ENCODE results near the gene UMODL1.

Gene UMODL1

DNA sequence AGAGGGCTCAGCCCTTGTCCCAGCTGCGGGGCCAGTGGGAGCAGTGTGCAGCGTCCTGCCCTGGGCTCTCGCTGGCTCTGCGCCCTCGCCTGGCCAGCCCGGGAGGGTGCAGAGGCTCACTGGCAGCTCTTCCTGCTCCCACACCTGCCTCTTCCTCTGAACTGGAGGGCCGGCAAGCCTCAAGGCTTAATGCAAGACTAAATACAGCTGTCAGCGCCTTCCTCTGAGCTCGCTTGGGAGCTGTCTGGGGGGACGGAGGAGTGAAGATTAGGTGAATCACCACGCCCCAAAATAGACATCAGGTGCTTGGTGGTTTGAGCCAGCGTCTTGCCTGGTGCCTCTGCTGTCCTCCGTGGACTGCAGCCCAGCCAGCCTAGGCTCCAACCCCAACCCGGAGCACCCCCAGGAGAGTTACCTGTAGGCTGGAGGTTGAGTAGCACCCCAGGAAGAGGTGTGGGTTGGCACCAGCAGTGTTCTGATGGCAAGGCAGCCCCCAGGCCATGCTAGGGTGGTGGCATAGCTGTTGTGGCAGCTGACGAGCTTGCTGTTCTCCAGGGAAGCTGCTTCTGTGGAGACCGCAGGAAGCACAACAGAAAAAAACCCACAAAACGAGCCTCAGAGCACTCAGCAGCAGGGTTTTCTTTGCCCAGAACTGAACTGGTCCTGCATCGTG, 36.9 kb downstream of the UMODL1 start:
- TF ChIP-seq, protein P1, sequence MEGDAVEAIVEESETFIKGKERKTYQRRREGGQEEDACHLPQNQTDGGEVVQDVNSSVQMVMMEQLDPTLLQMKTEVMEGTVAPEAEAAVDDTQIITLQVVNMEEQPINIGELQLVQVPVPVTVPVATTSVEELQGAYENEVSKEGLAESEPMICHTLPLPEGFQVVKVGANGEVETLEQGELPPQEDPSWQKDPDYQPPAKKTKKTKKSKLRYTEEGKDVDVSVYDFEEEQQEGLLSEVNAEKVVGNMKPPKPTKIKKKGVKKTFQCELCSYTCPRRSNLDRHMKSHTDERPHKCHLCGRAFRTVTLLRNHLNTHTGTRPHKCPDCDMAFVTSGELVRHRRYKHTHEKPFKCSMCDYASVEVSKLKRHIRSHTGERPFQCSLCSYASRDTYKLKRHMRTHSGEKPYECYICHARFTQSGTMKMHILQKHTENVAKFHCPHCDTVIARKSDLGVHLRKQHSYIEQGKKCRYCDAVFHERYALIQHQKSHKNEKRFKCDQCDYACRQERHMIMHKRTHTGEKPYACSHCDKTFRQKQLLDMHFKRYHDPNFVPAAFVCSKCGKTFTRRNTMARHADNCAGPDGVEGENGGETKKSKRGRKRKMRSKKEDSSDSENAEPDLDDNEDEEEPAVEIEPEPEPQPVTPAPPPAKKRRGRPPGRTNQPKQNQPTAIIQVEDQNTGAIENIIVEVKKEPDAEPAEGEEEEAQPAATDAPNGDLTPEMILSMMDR (IDR thresholded peaks at IDR 0.05; ENCODE audit: low read depth, low read length): peak; percentile 64
- H3K4me3 ChIP-seq (ENCODE audit: low read depth, low read length): no peak overlapping the region

DNA sequence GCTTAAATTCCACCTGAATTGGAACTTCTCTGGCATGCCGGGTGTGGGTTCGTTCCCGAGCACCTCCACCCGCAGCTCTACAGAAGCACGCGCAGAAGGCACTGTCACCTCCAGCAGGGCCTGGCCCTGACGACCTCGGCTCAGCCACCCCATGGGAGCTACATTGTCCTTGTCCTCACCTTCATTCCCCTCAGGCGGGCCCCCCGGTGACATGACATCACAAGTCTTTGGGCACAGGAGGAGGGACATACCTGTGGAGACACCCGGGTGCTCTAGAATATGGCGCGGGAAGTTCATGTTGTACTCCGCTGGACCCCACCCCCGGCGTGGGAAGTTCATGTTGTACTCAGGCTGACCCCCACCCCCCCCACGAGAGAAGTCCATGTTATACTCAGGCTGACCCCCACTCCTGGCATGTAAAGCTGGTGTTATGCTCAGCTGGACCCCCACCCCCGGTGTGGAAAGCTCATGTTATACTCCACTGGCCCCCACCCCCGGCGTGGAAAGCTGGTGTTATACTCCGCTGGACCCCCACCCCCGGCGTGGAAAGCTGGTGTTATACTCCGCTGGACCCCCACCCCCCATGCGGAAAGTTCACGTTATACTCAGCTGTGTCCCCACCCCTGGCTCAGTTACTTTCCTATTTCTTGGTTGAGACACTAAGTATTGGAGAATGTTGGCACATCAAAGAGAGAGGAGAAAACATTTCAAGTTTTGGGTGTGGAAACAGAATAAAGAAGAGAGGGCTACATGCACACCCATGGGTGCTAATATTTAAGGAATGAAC, 37.6 kb downstream of the UMODL1 start:
- no peak overlapping the region for H3K4me3 ChIP-seq (ENCODE audit: low read depth, low read length)

DNA sequence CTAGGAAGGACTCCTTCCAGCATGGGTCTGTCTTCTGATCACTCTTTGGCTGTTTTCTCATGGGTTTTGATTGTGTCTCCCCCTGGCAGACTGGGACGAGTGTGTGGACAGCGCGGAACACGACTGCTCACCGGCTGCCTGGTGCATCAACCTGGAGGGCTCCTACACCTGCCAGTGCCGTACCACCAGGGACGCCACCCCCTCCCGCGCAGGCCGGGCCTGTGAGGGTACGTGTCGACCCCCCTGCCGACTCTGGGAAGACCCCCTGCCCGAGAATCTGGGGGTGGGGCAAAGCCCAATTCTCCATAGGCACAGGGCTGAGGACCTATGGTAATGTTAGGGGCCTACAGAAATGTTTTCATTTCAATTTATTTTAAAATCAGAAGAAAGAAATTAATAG, 38.4 kb downstream of the UMODL1 start:
- TF ChIP-seq, protein P1 (IDR thresholded peaks at IDR 0.05; ENCODE audit: low read depth, low read length): no peak
- no peak overlapping the region for H3K4me3 ChIP-seq (ENCODE audit: low read depth, low read length)

More for the DNA sequence above, 37.6 kb downstream of the UMODL1 start:
- TF ChIP-seq, protein P1 (IDR thresholded peaks at IDR 0.05; ENCODE audit: low read depth, low read length): no peak

DNA sequence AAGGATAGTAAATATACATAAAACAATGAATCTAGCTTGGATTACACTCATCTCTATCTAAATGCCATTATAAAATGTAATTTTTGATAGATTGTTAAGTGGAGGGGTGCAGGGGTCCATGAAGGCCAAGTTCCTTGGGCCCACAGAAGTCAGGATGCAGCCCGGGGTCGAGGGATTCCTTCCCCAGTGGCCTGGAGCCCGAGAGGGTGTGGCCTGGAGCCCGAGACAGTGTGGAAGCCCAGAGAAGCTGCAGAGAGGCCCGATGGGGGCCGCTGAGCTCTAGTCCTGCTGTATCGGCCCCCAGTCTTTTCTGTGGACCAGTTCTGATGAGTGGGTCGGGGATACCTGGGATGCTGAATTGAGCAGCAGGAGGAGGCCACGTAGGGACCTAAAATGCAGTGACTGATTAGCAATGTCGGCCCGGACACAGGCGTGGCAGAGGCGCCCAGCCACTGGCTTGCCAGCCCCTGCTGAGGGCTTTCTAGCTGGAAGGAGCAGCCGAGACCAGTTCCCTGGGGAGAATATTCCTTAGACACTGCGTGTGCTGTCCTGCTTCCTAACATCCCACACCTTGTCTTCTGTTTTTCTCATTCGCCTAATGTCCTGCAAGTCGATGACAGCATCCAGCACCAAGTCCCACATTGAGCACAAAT, 38.9 kb downstream of the UMODL1 start:
- TF ChIP-seq, protein P1 (IDR thresholded peaks at IDR 0.05; ENCODE audit: low read depth, low read length): no peak
- no peak overlapping the region for H3K4me3 ChIP-seq (ENCODE audit: low read depth, low read length)

DNA sequence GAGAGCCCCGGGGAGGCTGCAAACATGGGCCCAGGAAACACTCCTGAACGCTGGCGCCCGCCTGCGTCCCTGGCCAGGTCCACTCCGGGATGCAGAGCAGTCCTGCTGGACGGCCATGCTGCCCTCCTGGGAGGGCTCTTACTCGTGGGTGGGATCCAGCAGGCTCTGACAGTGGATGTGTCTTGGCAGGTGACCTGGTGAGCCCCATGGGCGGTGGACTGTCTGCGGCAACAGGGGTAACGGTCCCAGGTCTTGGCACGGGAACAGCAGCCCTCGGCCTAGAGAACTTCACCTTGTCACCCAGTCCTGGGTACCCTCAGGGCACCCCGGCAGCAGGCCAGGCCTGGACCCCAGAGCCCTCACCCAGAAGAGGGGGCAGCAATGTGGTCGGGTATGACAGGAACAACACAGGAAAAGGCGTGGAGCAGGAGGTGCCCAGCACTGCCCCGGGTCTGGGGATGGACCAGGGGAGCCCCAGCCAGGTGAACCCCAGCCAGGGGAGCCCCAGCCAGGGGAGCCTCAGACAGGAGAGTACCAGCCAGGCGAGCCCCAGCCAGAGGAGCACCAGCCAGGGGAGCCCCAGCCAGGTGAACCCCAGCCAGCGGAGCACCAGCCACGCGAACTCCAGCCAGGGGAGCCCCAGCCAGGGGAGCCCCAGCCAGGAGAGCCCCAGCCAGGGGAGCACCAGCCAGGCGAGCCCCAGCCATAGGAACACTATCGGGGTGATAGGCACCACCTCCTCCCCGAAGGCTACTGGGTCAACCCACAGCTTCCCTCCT, 39.8 kb downstream of the UMODL1 start:
- TF ChIP-seq, protein P1 (IDR thresholded peaks at IDR 0.05; ENCODE audit: low read depth, low read length): no peak
- H3K4me3 ChIP-seq (ENCODE audit: low read depth, low read length): no peak overlapping the region

DNA sequence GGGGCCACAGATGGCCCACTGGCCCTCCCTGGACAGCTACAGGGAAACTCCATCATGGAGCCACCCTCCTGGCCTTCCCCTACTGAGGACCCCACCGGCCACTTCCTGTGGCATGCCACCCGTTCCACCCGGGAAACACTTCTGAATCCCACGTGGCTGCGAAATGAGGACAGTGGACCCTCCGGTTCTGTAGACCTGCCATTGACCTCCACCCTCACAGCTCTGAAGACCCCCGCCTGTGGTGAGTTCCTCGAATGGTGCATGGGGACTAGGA, 40.3 kb downstream of the UMODL1 start:
- H3K4me3 ChIP-seq (ENCODE audit: low read depth, low read length): no peak overlapping the region
- TF ChIP-seq, protein P1 (IDR thresholded peaks at IDR 0.05; ENCODE audit: low read depth, low read length): no peak
